PC-3 (cell line): ENCODE measurements around the gene EHD4. TPM values are rescaled to one million over a fixed set of nuclear protein-coding genes. Genes with fewer than 3 reads are reported as not detected.

Experiments
- ATAC-seq: fragments of 200-7000 bp; cut with Tn5 transposase; 2 replicates; pipeline ENCODE4 v1.9.1; 2020; ENCODE audit warnings: mild to moderate bottlenecking, moderate library complexity
- BruUV-seq: library from RNA; stranded (reverse); fragments of 400-500 nt; replicated peaks from 2 replicates; lab custom pipeline; 2021; lab: Mats Ljungman, UMichigan
- CTCF ChIA-PET: fragments of 300-600 bp; sonication (Branson Sonifier 250); formaldehyde crosslinking; loops from one replicate; lab custom pipeline; 2022; ENCODE audit warnings: antibody characterized with exemption; lab: Charles Lee
- POLR2A ChIA-PET: fragments of 300-600 bp; sonication (Branson Sonifier 250); formaldehyde crosslinking; loops from one replicate; lab custom pipeline; 2022; ENCODE audit warnings: antibody characterized with exemption; ENCODE audit not compliant: unreplicated experiment; lab: Charles Lee
- DNase-seq: peaks from one replicate; pipeline ENCODE4 v3.0.0-alpha.2; 2015
- H2AFZ ChIP-seq: fragments of 300-600 bp; sonication (generic); 2 replicates; pipeline ENCODE4 v1.6.0; 2016; ENCODE audit warnings: antibody characterized with exemption, low read length
- H3F3A ChIP-seq: fragments of 300-600 bp; sonication (generic); one replicate; pipeline ENCODE4 v1.6.0; 2017; ENCODE audit warnings: antibody characterized with exemption, low read length, control low read depth, mild to moderate bottlenecking; ENCODE audit not compliant: unreplicated experiment
- H3K27ac ChIP-seq: fragments of 300-600 bp; sonication (generic); 2 replicates; pipeline ENCODE4 v1.5.1; 2016; ENCODE audit warnings: mild to moderate bottlenecking, low read length
- H3K27me3 ChIP-seq: fragments of 300-600 bp; sonication (generic); 2 replicates; pipeline ENCODE4 v1.6.1; 2016; ENCODE audit warnings: low read length, mixed read lengths
- H3K36me3 ChIP-seq: fragments of 300-600 bp; sonication (generic); 2 replicates; pipeline ENCODE4 v1.6.1; 2016; ENCODE audit warnings: low read depth, mixed run types, low read length, mixed read lengths
- H3K4me1 ChIP-seq: fragments of 300-600 bp; sonication (generic); 2 replicates; pipeline ENCODE4 v1.5.1; 2016; ENCODE audit warnings: low read length; ENCODE audit not compliant: insufficient read depth
- H3K4me2 ChIP-seq: fragments of 300-600 bp; sonication (generic); 2 replicates; pipeline ENCODE4 v1.6.0; 2016; ENCODE audit warnings: low read length
- H3K4me3 ChIP-seq: fragments of 300-600 bp; sonication (generic); 2 replicates; pipeline ENCODE4 v1.5.1; 2016; ENCODE audit warnings: mild to moderate bottlenecking, low read length, mixed read lengths
- H3K79me2 ChIP-seq: fragments of 300-600 bp; sonication (generic); 2 replicates; pipeline ENCODE4 v1.6.1; 2017; ENCODE audit warnings: low read length, mixed read lengths
- H3K9ac ChIP-seq: fragments of 300-600 bp; sonication (generic); 2 replicates; pipeline ENCODE4 v1.6.0; 2016; ENCODE audit warnings: mild to moderate bottlenecking, low read length
- H3K9me2 ChIP-seq: fragments of 300-600 bp; sonication (generic); replicated peaks from 2 replicates; pipeline ENCODE4 v1.6.1; 2016; ENCODE audit warnings: mixed run types, low read length, mixed read lengths
- H3K9me3 ChIP-seq: fragments of 300-600 bp; sonication (generic); 2 replicates; pipeline ENCODE4 v1.6.1; 2016; ENCODE audit warnings: low read length, mixed read lengths
- H4K20me1 ChIP-seq: fragments of 300-600 bp; sonication (generic); 2 replicates; pipeline ENCODE4 v1.6.1; 2016; ENCODE audit warnings: low read length, mixed read lengths
- EZH2 ChIP-seq: fragments of 300-600 bp; sonication (generic); IDR thresholded peaks from one replicate; pipeline ENCODE4 v1.6.1; 2017; ENCODE audit warnings: antibody characterized with exemption, mild to moderate bottlenecking, low read length; ENCODE audit not compliant: unreplicated experiment
- EZH2phosphoT487 ChIP-seq: fragments of 300-600 bp; sonication (generic); IDR thresholded peaks from 2 replicates; pipeline ENCODE4 v1.6.1; 2018; ENCODE audit warnings: mild to moderate bottlenecking, antibody characterized with exemption, low read length, borderline replicate concordance
- intact Hi-C: fragments of 100-400 bp; cut with micrococcal nuclease; formaldehyde crosslinking; loops from 2 replicates; pipeline ENCODE4 v1.9.0; 2023
- total RNA-seq: library from RNA; depleted of rRNA; stranded (reverse); fragments of >200 nt; gene quantifications from 2 replicates; pipeline ENCODE4 v1.2.3, GENCODE V29; 2014
- TF ChIP-seq, protein P1 (sequence below): fragments of 300-600 bp; sonication (generic); conservative IDR thresholded peaks from 2 replicates; pipeline ENCODE4 v1.5.1; 2017; ENCODE audit warnings: antibody characterized with exemption, low read depth, mild to moderate bottlenecking, low read length

EHD4 gene
- total RNA-seq, 1 experiment from 2014 or later = 57.8 TPM

DNA sequence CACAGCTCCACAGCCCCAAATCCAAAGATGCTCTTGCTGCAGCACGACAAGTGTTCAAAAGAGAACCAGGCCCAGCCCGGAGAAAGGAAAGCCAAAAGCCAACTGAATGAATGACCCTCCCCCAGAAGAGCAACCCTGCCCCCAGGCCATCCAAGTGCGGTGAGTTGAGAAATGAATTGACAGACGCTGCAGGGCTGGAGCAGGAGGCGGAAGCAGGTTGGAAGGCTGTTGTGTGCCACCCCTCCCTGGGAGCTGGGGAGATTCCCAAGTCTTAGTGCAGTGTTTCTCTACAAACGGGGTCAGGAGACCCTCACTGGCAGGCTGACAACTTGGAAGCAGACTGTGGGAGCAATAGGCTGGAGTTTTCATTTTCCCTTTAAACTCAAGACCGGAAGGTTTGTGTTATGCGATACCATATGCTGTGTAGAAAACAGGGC, 75.0 kb downstream of the EHD4 start:
- no peaks in the 10 kb centered on the region for H3K79me2 ChIP-seq
- BruUV-seq = no TSS peak
- no peak for ATAC-seq

DNA sequence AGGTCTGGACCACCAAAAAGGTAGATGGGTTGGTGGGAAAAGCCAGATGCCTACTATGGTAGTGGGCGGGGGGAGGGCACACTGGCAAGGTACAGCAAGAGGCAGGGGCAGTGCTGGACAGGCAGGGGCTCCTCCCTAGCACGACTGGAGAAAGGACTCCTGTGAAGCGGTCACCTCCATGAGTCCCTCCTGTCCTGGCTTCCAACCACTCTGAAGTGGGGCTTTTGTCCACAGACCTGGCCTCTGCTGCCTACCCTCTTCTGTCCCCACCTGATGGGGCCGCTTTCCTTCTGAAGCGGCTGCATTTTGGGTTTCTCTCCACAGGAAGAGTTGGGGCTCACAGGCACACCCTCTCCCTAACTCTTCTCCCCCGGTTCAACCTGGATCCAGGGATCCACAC, 75.8 kb downstream of the EHD4 start:
- no TSS peak for BruUV-seq
- Histone ChIP-seq H3K4me2 (no peak overlapping the region), H3K36me3 (peaks cover 18% of the 10 kb centered on the region), H2AFZ (no peak overlapping the region), H3K27me3 (no peaks in the 10 kb centered on the region), H3F3A (no peaks in the 10 kb centered on the region), H4K20me1 (no peaks in the 10 kb centered on the region), H3K27ac (no peak overlapping the region), H3K9ac (no peak overlapping the region), H3K4me3 (no peak overlapping the region), H3K9me3 (no peaks in the 10 kb centered on the region), H3K9me2 (no peaks in the 10 kb centered on the region), H3K4me1 (peaks cover 20% of the 10 kb centered on the region), H3K79me2 (no peaks in the 10 kb centered on the region)
- ATAC-seq (no peak), DNase-seq (no peak)
- intact Hi-C loops = no loop called here
- ChIA-PET POLR2A (no interaction called here), CTCF (no interaction called here)
- TF ChIP-seq EZH2 (no peak), EZH2phosphoT487 (no peak)
- TF ChIP-seq, protein P1, sequence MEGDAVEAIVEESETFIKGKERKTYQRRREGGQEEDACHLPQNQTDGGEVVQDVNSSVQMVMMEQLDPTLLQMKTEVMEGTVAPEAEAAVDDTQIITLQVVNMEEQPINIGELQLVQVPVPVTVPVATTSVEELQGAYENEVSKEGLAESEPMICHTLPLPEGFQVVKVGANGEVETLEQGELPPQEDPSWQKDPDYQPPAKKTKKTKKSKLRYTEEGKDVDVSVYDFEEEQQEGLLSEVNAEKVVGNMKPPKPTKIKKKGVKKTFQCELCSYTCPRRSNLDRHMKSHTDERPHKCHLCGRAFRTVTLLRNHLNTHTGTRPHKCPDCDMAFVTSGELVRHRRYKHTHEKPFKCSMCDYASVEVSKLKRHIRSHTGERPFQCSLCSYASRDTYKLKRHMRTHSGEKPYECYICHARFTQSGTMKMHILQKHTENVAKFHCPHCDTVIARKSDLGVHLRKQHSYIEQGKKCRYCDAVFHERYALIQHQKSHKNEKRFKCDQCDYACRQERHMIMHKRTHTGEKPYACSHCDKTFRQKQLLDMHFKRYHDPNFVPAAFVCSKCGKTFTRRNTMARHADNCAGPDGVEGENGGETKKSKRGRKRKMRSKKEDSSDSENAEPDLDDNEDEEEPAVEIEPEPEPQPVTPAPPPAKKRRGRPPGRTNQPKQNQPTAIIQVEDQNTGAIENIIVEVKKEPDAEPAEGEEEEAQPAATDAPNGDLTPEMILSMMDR = no peak

More for the DNA sequence above, 75.0 kb downstream of the EHD4 start:
- intact Hi-C loops = no loop called here
- H3K4me2 ChIP-seq = no peak overlapping the region
- H2AFZ ChIP-seq = no peak overlapping the region
- peaks cover 20% of the 10 kb centered on the region for H3K4me1 ChIP-seq
- peaks cover 24% of the 10 kb centered on the region for H3K36me3 ChIP-seq
- H3K4me3 ChIP-seq = no peak overlapping the region
- H3K27me3 ChIP-seq = no peaks in the 10 kb centered on the region
- no peaks in the 10 kb centered on the region for H3F3A ChIP-seq
- no peak for TF ChIP-seq EZH2phosphoT487
- TF ChIP-seq EZH2 = no peak
- TF ChIP-seq, protein P1 = no peak
- H3K9me2 ChIP-seq = no peaks in the 10 kb centered on the region
- no peaks in the 10 kb centered on the region for H3K9me3 ChIP-seq
- H3K9ac ChIP-seq = no peak overlapping the region
- no peaks in the 10 kb centered on the region for H4K20me1 ChIP-seq
- no peak overlapping the region for H3K27ac ChIP-seq
- ChIA-PET CTCF (no interaction called here), POLR2A (no interaction called here)
- no peak for DNase-seq

DNA sequence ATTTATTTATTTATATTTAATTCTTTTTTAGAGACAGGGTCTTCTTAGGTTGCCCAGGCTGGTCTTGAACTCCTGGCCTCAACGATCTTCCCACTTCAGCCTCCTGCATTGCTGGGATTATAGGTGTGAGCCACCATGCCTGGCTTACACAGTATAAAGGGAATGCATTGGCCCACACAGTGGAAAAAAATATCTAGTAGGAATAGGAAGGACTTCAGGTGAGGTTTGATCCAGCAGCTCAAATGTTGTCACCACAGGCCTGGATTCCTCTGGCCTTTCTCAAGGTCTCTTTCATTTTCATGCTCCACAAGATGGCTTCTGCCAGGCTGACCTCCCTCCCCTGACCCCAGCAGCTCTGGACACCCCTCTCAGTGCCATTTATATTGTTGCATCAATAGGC, 76.4 kb downstream of the EHD4 start:
- BruUV-seq = no TSS peak
- no peaks in the 10 kb centered on the region for H3K79me2 ChIP-seq

More for the DNA sequence above, 76.4 kb downstream of the EHD4 start:
- Histone ChIP-seq H4K20me1 (no peaks in the 10 kb centered on the region), H3K36me3 (peaks cover 12% of the 10 kb centered on the region), H3K4me1 (peaks cover 20% of the 10 kb centered on the region), H3K27ac (no peak overlapping the region), H3K9ac (no peak overlapping the region), H3K4me3 (no peak overlapping the region), H3K4me2 (no peak overlapping the region), H3K9me2 (no peaks in the 10 kb centered on the region), H3K27me3 (no peaks in the 10 kb centered on the region), H3F3A (no peaks in the 10 kb centered on the region), H2AFZ (no peak overlapping the region), H3K9me3 (no peaks in the 10 kb centered on the region)
- no peak for TF ChIP-seq EZH2phosphoT487
- TF ChIP-seq EZH2 = no peak
- TF ChIP-seq, protein P1 = no peak
- ATAC-seq = no peak
- intact Hi-C loops = loop anchor here (2.0 kb wide), 1 partner anchor 67 kb away; the partner anchor contains the start of gene JMJD7
- CTCF ChIA-PET = interaction anchor here (0.5 kb wide), 1 partner anchor 20 kb away, joined by 3 read pairs; no protein-coding TSS in a partner anchor
- no peak for DNase-seq
- POLR2A ChIA-PET = no interaction called here
